ENCODE data around the gene TMEM62. TPM values are rescaled to one million over a fixed set of nuclear protein-coding genes. Genes with fewer than 3 reads are reported as not detected.
A peak's percentile ranks its signal among the peaks of the same experiment; 100 is the strongest.
"Not testable (repeated sequence)": the region's sequence is repeated elsewhere in the genome, so short reads cannot be mapped to it uniquely, and the experiment has no call there.

Gene TMEM62
- total and polyA plus RNA-seq, 10 donors = 17.7 to 47.7 (median 29.9) TPM

DNA sequence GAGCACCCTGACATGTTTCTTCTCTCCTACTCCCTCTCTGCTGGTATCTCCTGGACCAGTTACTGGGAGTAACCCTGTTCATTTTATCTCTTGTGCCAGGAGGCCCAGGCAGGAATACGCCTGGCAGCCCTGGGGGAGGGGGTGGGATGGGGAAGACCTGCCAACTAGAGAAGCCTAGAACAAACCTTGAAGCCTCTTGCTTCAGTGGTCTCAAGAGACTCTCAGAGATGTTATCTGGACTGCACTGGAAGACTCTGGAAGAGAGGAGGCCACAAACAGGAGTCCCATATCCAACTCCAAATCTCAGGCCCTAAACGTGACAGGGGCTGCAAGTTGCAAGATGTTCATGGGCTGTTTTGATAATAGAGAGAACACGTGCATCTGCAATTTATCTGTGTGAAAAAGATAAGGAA lies 87.6 kb downstream of the TMEM62 start, which contains the start of gene EPB42:
Gene EPB42 (minus strand): TSS at position 28 of the 413 bp plus-strand sequence. CDS start 193 bp downstream, outside the sequence.
- no peaks in the 10 kb centered on the region for H3K36me3 ChIP-seq
- H3K27me3 ChIP-seq (replicated peaks in 1 of 7) = peaks cover 0 to 10% (median 0%) of the 10 kb centered on the region in 7 donors
- H3K9me3 ChIP-seq = no peaks in the 10 kb centered on the region
- 61 to 85% (median 72%) methylated on average over 3 of the region's 3 CpGs for WGBS, 5 donors
- no peak for DNase-seq
- TF ChIP-seq POLR2A (IDR thresholded peaks at IDR 0.05) (no peak), POLR2AphosphoS5 (IDR thresholded peaks at IDR 0.05) (no peak)
- TF ChIP-seq, protein P1, sequence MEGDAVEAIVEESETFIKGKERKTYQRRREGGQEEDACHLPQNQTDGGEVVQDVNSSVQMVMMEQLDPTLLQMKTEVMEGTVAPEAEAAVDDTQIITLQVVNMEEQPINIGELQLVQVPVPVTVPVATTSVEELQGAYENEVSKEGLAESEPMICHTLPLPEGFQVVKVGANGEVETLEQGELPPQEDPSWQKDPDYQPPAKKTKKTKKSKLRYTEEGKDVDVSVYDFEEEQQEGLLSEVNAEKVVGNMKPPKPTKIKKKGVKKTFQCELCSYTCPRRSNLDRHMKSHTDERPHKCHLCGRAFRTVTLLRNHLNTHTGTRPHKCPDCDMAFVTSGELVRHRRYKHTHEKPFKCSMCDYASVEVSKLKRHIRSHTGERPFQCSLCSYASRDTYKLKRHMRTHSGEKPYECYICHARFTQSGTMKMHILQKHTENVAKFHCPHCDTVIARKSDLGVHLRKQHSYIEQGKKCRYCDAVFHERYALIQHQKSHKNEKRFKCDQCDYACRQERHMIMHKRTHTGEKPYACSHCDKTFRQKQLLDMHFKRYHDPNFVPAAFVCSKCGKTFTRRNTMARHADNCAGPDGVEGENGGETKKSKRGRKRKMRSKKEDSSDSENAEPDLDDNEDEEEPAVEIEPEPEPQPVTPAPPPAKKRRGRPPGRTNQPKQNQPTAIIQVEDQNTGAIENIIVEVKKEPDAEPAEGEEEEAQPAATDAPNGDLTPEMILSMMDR (IDR thresholded peaks at IDR 0.05 in 8 of 11, conservative IDR thresholded peaks at IDR 0.05 in 3 of 11) = no peak
- H3K4me3 ChIP-seq = peak within 1 kb of the TSS in 1 of 8 donors; percentile 2
- intact Hi-C loops (cut with DNase I; ENCODE audit: low total_unique reads) = no loop called here
- H3K27ac ChIP-seq = no peak within 1 kb of the TSS
- peaks cover 0 to 9% (median 0%) of the 10 kb centered on the region in 6 donors for H3K4me1 ChIP-seq

DNA sequence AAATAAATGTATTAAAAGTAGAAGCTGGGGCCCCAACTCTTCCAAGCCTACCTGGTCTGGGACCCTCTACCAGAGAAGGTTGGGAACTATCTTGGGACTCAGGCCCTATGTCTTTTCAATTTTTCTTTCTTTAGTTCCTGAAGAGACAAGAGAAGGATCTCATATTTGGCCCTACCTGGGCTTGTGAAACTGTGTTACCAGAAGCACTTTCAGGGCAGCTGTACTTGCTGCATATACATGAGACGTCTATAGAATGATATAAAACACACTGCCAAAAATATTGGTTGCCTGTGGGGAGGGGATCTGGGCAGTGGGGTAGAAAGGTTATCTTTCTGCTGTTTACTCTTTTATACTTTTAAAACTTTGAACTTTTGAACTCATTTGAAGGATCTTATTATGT lies 88.0 kb downstream of the TMEM62 start:
- Histone ChIP-seq H3K36me3 (no peaks in the 10 kb centered on the region), H3K4me3 (no peak overlapping the region), H3K27me3 (replicated peaks in 1 of 7) (peaks cover 0 to 12% (median 0%) of the 10 kb centered on the region in 7 donors), H3K4me1 (peaks cover 0 to 9% (median 0%) of the 10 kb centered on the region in 6 donors), H3K9me3 (no peaks in the 10 kb centered on the region), H3K27ac (no peak overlapping the region)
- TF ChIP-seq POLR2AphosphoS5 (IDR thresholded peaks at IDR 0.05) (no peak), POLR2A (IDR thresholded peaks at IDR 0.05) (no peak)
- TF ChIP-seq, protein P1 (IDR thresholded peaks at IDR 0.05 in 8 of 11, conservative IDR thresholded peaks at IDR 0.05 in 3 of 11) = no peak
- 76 to 94% (median 77%) methylated on average over 1 of the region's 1 CpG for WGBS, 5 donors
- DNase-seq = no peak
- intact Hi-C loops (cut with DNase I; ENCODE audit: low total_unique reads) = no loop called here

- 44 to 47% (median 45%) methylated on average over 16 of the region's 16 CpGs for WGBS, 5 donors
- peaks cover 0 to 9% (median 0%) of the 10 kb centered on the region in 6 donors for H3K4me1 ChIP-seq
- intact Hi-C loops (cut with DNase I; ENCODE audit: low total_unique reads) = loop anchor here (2.0 kb wide), 1 partner anchor 59 kb away; no protein-coding TSS in a partner anchor
- TF ChIP-seq POLR2A (IDR thresholded peaks at IDR 0.05) = no peak
- TF ChIP-seq, protein P1 (IDR thresholded peaks at IDR 0.05 in 8 of 11, conservative IDR thresholded peaks at IDR 0.05 in 3 of 11) = peak; percentile 43 to 83 (median 75)
- no peak for DNase-seq
- no peak overlapping the region for H3K27ac ChIP-seq
- no peaks in the 10 kb centered on the region for H3K9me3 ChIP-seq
- no peaks in the 10 kb centered on the region for H3K36me3 ChIP-seq
- peaks cover 0 to 6% (median 0%) of the 10 kb centered on the region in 7 donors for H3K27me3 ChIP-seq (replicated peaks in 1 of 7)
- no peak overlapping the region for H3K4me3 ChIP-seq
These were observed 92.0 kb downstream of the TMEM62 start for GRCh38 chr15:43225201-43225949.

- not testable (repeated sequence) for DNase-seq; H3K27me3 ChIP-seq (replicated peaks in 1 of 7); H3K36me3 ChIP-seq; H3K4me1 ChIP-seq; H3K27ac ChIP-seq; H3K4me3 ChIP-seq; H3K9me3 ChIP-seq
- WGBS, 5 donors = 69 to 82% (median 81%) methylated on average over 12 of the region's 12 CpGs
- intact Hi-C loops (cut with DNase I; ENCODE audit: low total_unique reads) = loop anchor here (2.0 kb wide), 1 partner anchor 59 kb away; no protein-coding TSS in a partner anchor
These were observed 92.5 kb downstream of the TMEM62 start for GRCh38 chr15:43225950-43226255.

Data from spleen (tissue), 11 donors.